OCI-LY7 (cell line): ENCODE measurements around the gene TRPV6. TPM values are rescaled to one million over a fixed set of nuclear protein-coding genes. Genes with fewer than 3 reads are reported as not detected.

Experiments used
- BruUV-seq: library from RNA; stranded (reverse); fragments of 400-500 nt; replicated peaks from 2 replicates; lab custom pipeline; 2021; lab: Mats Ljungman, UMichigan
- CTCF ChIA-PET: fragments of 300-600 bp; sonication (Branson Sonifier 250); formaldehyde crosslinking; loops from one replicate; lab custom pipeline; 2022; ENCODE audit warnings: antibody characterized with exemption; ENCODE audit not compliant: unreplicated experiment; lab: Charles Lee
- POLR2A ChIA-PET: fragments of 300-600 bp; sonication (Branson Sonifier 250); formaldehyde crosslinking; loops from one replicate; lab custom pipeline; 2022; ENCODE audit warnings: antibody characterized with exemption; lab: Charles Lee
- DNase-seq: peaks from one replicate; pipeline ENCODE4 v3.0.0-alpha.2; 2015; ENCODE audit warnings: low spot score
- H2AFZ ChIP-seq: fragments of 200-600 bp; sonication (generic), shearing (Covaris generic); 2 replicates; pipeline ENCODE4 v1.6.1; 2014; ENCODE audit warnings: mild to moderate bottlenecking, antibody characterized with exemption, low read length, moderate library complexity
- H3K27ac ChIP-seq: fragments of 200-600 bp; sonication (generic); 2 replicates; pipeline ENCODE4 v1.5.1; 2014; ENCODE audit warnings: mixed run types, low read depth, mild to moderate bottlenecking, moderate library complexity, low read length, inconsistent platforms; ENCODE audit not compliant: poor library complexity, severe bottlenecking
- H3K36me3 ChIP-seq: fragments of 200-600 bp; sonication (generic); 2 replicates; pipeline ENCODE4 v1.6.1; 2014; ENCODE audit warnings: mild to moderate bottlenecking, antibody characterized with exemption, low read length, moderate library complexity, mixed read lengths; ENCODE audit not compliant: insufficient read depth
- H3K4me1 ChIP-seq: fragments of 200-600 bp; sonication (generic); 2 replicates; pipeline ENCODE4 v1.5.1; 2014; ENCODE audit warnings: mild to moderate bottlenecking, low read length; ENCODE audit not compliant: insufficient read depth, poor library complexity, severe bottlenecking
- H3K4me2 ChIP-seq: fragments of 200-600 bp; sonication (generic); 2 replicates; pipeline ENCODE4 v1.6.1; 2014; ENCODE audit warnings: mild to moderate bottlenecking, low read length
- H3K4me3 ChIP-seq: fragments of 200-600 bp; sonication (generic); 2 replicates; pipeline ENCODE4 v1.5.1; 2014; ENCODE audit warnings: mild to moderate bottlenecking, low read depth, low read length; ENCODE audit not compliant: poor library complexity, severe bottlenecking
- H3K79me2 ChIP-seq: fragments of 200-600 bp; sonication (generic); 2 replicates; pipeline ENCODE4 v1.6.1; 2016; ENCODE audit warnings: low read depth, mild to moderate bottlenecking, low read length, moderate library complexity, mixed read lengths; ENCODE audit not compliant: insufficient read depth
- H3K9me2 ChIP-seq: fragments of 200-600 bp; sonication (generic); 2 replicates; pipeline ENCODE4 v1.6.1; 2016; ENCODE audit warnings: mild to moderate bottlenecking, low read length, mixed read lengths; ENCODE audit not compliant: insufficient read depth
- H3K9me3 ChIP-seq: fragments of 200-600 bp; sonication (generic); 2 replicates; pipeline ENCODE4 v1.6.1; 2014; ENCODE audit warnings: mild to moderate bottlenecking, mixed run types, low read length, mixed read lengths
- H4K20me1 ChIP-seq: fragments of 200-600 bp; sonication (generic); 2 replicates; pipeline ENCODE4 v1.6.1; 2014; ENCODE audit warnings: mild to moderate bottlenecking, antibody characterized with exemption, low read length, moderate library complexity, mixed read lengths; ENCODE audit not compliant: insufficient read depth
- EZH2phosphoT487 ChIP-seq: fragments of 200-600 bp; sonication (generic); IDR thresholded peaks from 2 replicates; pipeline ENCODE4 v1.6.1; 2018; ENCODE audit warnings: low read depth, borderline replicate concordance, mild to moderate bottlenecking, mixed run types, antibody characterized with exemption, low read length, moderate library complexity, mixed read lengths
- intact Hi-C: fragments of 100-400 bp; cut with micrococcal nuclease; formaldehyde crosslinking; loops from one replicate; pipeline ENCODE4 v1.10.0; 2022; ENCODE audit not compliant: unreplicated experiment
- total RNA-seq, 2 experiments: library from RNA; depleted of rRNA in 1 of 2; stranded (reverse); fragments of >200 nt in 1 of 2; shearing (Covaris generic) in 1 of 2; gene quantifications; 2 replicates each; pipeline ENCODE4 v1.2.3, GENCODE V29; 2014 to 2022
- TF ChIP-seq, protein P1 (sequence below): fragments of 200-600 bp; sonication (generic); conservative IDR thresholded peaks from 2 replicates; pipeline ENCODE4 v1.5.1; 2014; ENCODE audit warnings: mild to moderate bottlenecking, antibody characterized with exemption, low read length, moderate library complexity, mixed read lengths

The TRPV6 gene
- total RNA-seq, 2 experiments from 2014 or later, result not detected

DNA sequence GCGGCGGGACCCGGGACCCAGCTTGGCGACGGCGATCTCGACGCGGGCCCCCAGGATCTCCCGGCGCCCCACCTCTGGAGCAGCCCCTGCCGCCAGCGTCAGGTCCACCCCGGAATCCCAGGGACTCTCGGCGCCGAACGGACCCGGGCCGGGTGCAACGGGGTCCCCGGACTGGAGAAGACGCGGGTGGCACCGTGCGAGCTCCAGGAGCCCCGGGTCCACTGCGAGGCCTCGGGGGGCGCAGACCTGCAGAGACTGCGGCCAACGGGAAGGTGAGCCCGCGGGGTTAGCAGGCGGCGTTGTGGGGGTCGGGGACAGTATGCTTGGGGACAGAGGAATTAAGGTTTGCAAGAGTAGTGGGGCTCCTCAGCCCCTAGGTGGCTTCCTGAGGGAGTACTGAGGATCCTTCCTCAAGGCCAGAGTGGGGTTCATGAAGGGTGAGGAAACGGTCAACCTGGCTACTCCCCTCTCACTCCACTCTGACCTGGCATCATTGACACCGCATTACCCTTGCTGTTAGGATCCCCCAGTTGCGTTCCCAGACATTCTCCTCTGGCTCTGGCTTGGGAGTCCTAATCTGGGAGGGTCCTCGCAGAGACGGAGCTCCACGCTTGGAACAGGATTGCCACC lies 30.3 kb downstream of the TRPV6 start:
- intact Hi-C loops, result loop anchor here (2.0 kb wide), 1 partner anchor 360 kb away; no protein-coding TSS in a partner anchor
- H3K4me3 ChIP-seq, result peak overlapping the region; percentile 73
- H3K4me1 ChIP-seq, result peaks cover 6% of the 10 kb centered on the region
- no peaks in the 10 kb centered on the region for H3K9me3 ChIP-seq
- DNase-seq, result no peak
- POLR2A ChIA-PET, result no interaction called here
- CTCF ChIA-PET, result no interaction called here
- no peaks in the 10 kb centered on the region for H3K79me2 ChIP-seq
- peak overlapping the region; percentile 99 for H3K4me2 ChIP-seq
- no peak overlapping the region for H3K27ac ChIP-seq
- no peaks in the 10 kb centered on the region for H4K20me1 ChIP-seq
- H3K36me3 ChIP-seq, result no peaks in the 10 kb centered on the region
- TF ChIP-seq EZH2phosphoT487, result no peak
- TF ChIP-seq, protein P1, sequence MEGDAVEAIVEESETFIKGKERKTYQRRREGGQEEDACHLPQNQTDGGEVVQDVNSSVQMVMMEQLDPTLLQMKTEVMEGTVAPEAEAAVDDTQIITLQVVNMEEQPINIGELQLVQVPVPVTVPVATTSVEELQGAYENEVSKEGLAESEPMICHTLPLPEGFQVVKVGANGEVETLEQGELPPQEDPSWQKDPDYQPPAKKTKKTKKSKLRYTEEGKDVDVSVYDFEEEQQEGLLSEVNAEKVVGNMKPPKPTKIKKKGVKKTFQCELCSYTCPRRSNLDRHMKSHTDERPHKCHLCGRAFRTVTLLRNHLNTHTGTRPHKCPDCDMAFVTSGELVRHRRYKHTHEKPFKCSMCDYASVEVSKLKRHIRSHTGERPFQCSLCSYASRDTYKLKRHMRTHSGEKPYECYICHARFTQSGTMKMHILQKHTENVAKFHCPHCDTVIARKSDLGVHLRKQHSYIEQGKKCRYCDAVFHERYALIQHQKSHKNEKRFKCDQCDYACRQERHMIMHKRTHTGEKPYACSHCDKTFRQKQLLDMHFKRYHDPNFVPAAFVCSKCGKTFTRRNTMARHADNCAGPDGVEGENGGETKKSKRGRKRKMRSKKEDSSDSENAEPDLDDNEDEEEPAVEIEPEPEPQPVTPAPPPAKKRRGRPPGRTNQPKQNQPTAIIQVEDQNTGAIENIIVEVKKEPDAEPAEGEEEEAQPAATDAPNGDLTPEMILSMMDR, result no peak
- H2AFZ ChIP-seq, result 0 out of 2 replicates have a peak overlapping the region, but pooled peaks have one; percentile 92
- no TSS peak for BruUV-seq
- H3K9me2 ChIP-seq, result no peaks in the 10 kb centered on the region

DNA sequence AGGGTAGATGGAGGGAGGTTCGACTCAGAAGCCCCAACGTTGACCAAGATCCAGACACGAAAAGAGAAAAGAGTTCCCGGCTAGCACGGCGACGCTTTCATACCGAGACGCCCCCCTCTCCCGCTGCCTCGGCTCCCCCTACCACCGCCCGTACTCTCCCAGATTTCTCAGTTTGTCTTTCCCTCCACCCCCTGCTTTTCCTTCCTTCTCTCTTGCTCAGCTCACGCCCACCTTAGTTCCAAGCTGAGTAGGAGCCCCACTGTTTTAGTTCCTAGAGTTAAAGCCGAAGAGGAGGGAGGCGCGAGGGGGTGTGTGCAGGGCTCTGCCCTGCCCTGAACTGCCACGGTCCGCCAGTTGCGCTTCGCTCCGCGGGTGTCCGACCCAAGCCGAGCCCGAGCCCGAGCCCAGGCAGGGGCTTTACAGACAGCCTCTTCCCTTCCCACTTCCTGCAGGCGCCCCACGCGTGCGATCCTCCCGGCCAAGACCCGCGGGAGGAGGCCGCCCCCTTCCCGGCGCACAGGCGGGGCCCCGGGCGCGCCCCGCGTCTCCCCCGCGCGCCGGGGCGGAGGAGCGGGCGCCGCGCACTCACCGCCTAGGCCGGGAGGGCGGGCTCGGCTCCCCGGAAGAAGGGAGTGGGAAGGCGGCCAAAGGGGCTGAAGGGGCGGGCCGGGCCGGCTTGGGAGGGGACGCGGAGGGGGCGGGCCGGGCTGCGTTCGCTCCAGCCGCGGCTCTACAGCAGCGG lies 31.0 kb downstream of the TRPV6 start, which contains the start of gene EPHB6:
Gene EPHB6, plus strand, starts transcription at position 705 of the 742 bp plus-strand sequence. CDS start 8,152 bp downstream, outside the sequence.
- POLR2A ChIA-PET, result no interaction called here
- no TSS peak for BruUV-seq

More for the DNA sequence above, 31.0 kb downstream of the TRPV6 start, which contains the start of gene EPHB6:
- Histone ChIP-seq H4K20me1 (no peaks in the 10 kb centered on the region), H3K36me3 (no peaks in the 10 kb centered on the region), H3K27ac (no peak within 1 kb of the TSS), H3K9me3 (no peaks in the 10 kb centered on the region), H3K4me2 (peak within 1 kb of the TSS; percentile 99), H3K4me1 (peaks cover 6% of the 10 kb centered on the region), H3K4me3 (peak within 1 kb of the TSS; percentile 73), H2AFZ (peak within 1 kb of the TSS; percentile 92), H3K9me2 (no peaks in the 10 kb centered on the region), H3K79me2 (no peaks in the 10 kb centered on the region)
- peak; percentile 38 for DNase-seq
- no peak for TF ChIP-seq EZH2phosphoT487
- TF ChIP-seq, protein P1, result no peak
- intact Hi-C loops, result loop anchor here (1.0 to 5.0 kb wide), 3 partner anchors 149 to 360 kb away; no protein-coding TSS in a partner anchor
- CTCF ChIA-PET, result interaction anchor here (1.5 kb wide), 1 partner anchor 148 kb away, joined by 3 read pairs; no protein-coding TSS in a partner anchor
